ENCODE results near the gene FES. TPM values are rescaled to one million over a fixed set of nuclear protein-coding genes. Genes with fewer than 3 reads are reported as not detected.
A peak's percentile ranks its signal among the peaks of the same experiment; 100 is the strongest.

FES gene
- total and polyA plus RNA-seq, 8 donors: 3.9 to 26.5 (median 9.1) TPM

- Histone ChIP-seq H3K4me3 (no peak overlapping the region), H3K36me3 (no peaks in the 10 kb centered on the region), H3K27ac (no peak overlapping the region), H3K27me3 (no peaks in the 10 kb centered on the region), H3K4me1 (no peaks in the 10 kb centered on the region), H3K9me3 (no peaks in the 10 kb centered on the region)
- TF ChIP-seq CTCF (IDR thresholded peaks at IDR 0.05): no peak
- DNase-seq (no peak), ATAC-seq (no peak), FAIRE-seq (no peak)
- intact Hi-C loops (cut with DNase I): no loop called here
- 83 to 85% methylated on average over 15 of the region's 15 CpGs for WGBS, 2 donors
Observed at GRCh38 chr15:90838544-90838943, 45.8 kb upstream of the FES start.

- H3K27me3 ChIP-seq: no peaks in the 10 kb centered on the region
- H3K27ac ChIP-seq: peak overlapping the region in 2 of 4 donors; percentile 27 to 33
- DNase-seq (peak in 1 of 6 donors; percentile 42), FAIRE-seq (no peak), ATAC-seq (peak; percentile 50 to 89 (median 83))
- intact Hi-C loops (cut with DNase I): no loop called here
- no peak overlapping the region for H3K4me3 ChIP-seq
- no peaks in the 10 kb centered on the region for H3K9me3 ChIP-seq
- TF ChIP-seq CTCF (IDR thresholded peaks at IDR 0.05): no peak
- WGBS, 2 donors: 53 to 60% methylated on average over 19 of the region's 19 CpGs
- no peaks in the 10 kb centered on the region for H3K36me3 ChIP-seq
- H3K4me1 ChIP-seq: no peaks in the 10 kb centered on the region
Observed at GRCh38 chr15:90839187-90840071, 44.9 kb upstream of the FES start.

GRCh38 chr15:90840157-90840855 lies 44.0 kb upstream of the FES start:
- DNase-seq (no peak), FAIRE-seq (no peak), ATAC-seq (no peak)
- Histone ChIP-seq H3K36me3 (no peaks in the 10 kb centered on the region), H3K27ac (peak overlapping the region in 2 of 4 donors; percentile 27 to 33), H3K9me3 (no peaks in the 10 kb centered on the region), H3K4me3 (no peak overlapping the region), H3K4me1 (no peaks in the 10 kb centered on the region), H3K27me3 (no peaks in the 10 kb centered on the region)
- no peak for TF ChIP-seq CTCF (IDR thresholded peaks at IDR 0.05)
- WGBS, 2 donors: 93 to 98% methylated on average over 18 of the region's 18 CpGs
- intact Hi-C loops (cut with DNase I): no loop called here

- intact Hi-C loops (cut with DNase I): no loop called here
- no peak overlapping the region for H3K4me3 ChIP-seq
- no peaks in the 10 kb centered on the region for H3K4me1 ChIP-seq
- H3K27me3 ChIP-seq: no peaks in the 10 kb centered on the region
- WGBS, 2 donors: 91 to 98% methylated on average over 8 of the region's 8 CpGs
- no peaks in the 10 kb centered on the region for H3K9me3 ChIP-seq
- H3K36me3 ChIP-seq: no peaks in the 10 kb centered on the region
- FAIRE-seq: no peak
- TF ChIP-seq CTCF (IDR thresholded peaks at IDR 0.05): no peak
- DNase-seq: no peak
- ATAC-seq: no peak
- no peak overlapping the region for H3K27ac ChIP-seq
Observed at GRCh38 chr15:90840954-90841353, 43.4 kb upstream of the FES start.
